SK-N-SH treated with all-trans-retinoic acid at 6 μM for 48 hours (cell line): ENCODE data around the gene COCH.

Source experiments
- ZC3H10 ChIP-seq: fragments of 250-450 bp; sonication (Bioruptor Pico); IDR thresholded peaks from 2 replicates; pipeline ENCODE4 v1.5.1; 2021; ENCODE audit warnings: mild to moderate bottlenecking, moderate library complexity
- ZFP3 ChIP-seq: fragments of 250-450 bp; sonication (Bioruptor Pico); IDR thresholded peaks from 2 replicates; pipeline ENCODE4 v1.5.0; 2020; ENCODE audit warnings: mild to moderate bottlenecking, moderate library complexity
- ZFP30 ChIP-seq: fragments of 450-650 bp; formaldehyde crosslinking; IDR thresholded peaks from 2 replicates; pipeline ENCODE4 v1.5.0; 2022; ENCODE audit warnings: mild to moderate bottlenecking, moderate library complexity
- TF ChIP-seq, protein P1 (sequence below): fragments of 250-450 bp; sonication (Bioruptor Pico); IDR thresholded peaks from 2 replicates; pipeline ENCODE4 v1.8.0; 2021; ENCODE audit warnings: low read depth, mild to moderate bottlenecking, moderate library complexity, borderline replicate concordance

DNA sequence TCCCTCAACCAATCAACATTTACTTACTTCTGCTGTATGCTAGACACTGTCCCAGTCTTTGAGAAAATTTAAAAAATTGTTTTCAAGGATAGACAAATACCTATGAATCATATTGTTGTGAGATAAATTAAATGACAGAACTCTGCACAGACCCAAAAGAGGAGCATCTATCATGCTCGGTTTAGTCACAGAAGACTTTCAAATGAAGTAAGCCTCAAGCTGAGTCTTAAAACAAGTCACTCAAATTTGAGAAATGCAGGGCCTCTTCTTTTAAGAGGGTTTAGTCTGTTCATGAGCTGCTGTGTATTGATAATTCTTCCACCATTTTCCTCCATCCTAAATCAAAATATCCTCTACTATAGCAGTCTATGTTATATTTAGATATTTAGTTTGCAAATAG lies 24.4 kb upstream of the COCH start:
- no peak for TF ChIP-seq ZC3H10
- TF ChIP-seq ZFP30 (CRISPR knock-in tag): no peak
- TF ChIP-seq ZFP3 (CRISPR knock-in tag): no peak
- TF ChIP-seq, protein P1, sequence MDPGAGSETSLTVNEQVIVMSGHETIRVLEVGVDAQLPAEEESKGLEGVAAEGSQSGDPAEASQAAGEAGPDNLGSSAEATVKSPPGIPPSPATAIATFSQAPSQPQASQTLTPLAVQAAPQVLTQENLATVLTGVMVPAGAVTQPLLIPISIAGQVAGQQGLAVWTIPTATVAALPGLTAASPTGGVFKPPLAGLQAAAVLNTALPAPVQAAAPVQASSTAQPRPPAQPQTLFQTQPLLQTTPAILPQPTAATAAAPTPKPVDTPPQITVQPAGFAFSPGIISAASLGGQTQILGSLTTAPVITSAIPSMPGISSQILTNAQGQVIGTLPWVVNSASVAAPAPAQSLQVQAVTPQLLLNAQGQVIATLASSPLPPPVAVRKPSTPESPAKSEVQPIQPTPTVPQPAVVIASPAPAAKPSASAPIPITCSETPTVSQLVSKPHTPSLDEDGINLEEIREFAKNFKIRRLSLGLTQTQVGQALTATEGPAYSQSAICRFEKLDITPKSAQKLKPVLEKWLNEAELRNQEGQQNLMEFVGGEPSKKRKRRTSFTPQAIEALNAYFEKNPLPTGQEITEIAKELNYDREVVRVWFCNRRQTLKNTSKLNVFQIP: no peak
